OCI-LY7 (cell line): ENCODE data around the gene PRKAG2. TPM values are rescaled to one million over a fixed set of nuclear protein-coding genes. Genes with fewer than 3 reads are reported as not detected.
"Not testable (repeated sequence)": the region's sequence is repeated elsewhere in the genome, so short reads cannot be mapped to it uniquely, and the experiment has no call there.

Source experiments
- BruUV-seq: library from RNA; stranded (reverse); fragments of 400-500 nt; replicated peaks from 2 replicates; lab custom pipeline; 2021; lab: Mats Ljungman, UMichigan
- CTCF ChIA-PET: fragments of 300-600 bp; sonication (Branson Sonifier 250); formaldehyde crosslinking; loops from one replicate; lab custom pipeline; 2022; ENCODE audit warnings: antibody characterized with exemption; ENCODE audit not compliant: unreplicated experiment; lab: Charles Lee
- POLR2A ChIA-PET: fragments of 300-600 bp; sonication (Branson Sonifier 250); formaldehyde crosslinking; loops from one replicate; lab custom pipeline; 2022; ENCODE audit warnings: antibody characterized with exemption; lab: Charles Lee
- DNase-seq: peaks from one replicate; pipeline ENCODE4 v3.0.0-alpha.2; 2015; ENCODE audit warnings: low spot score
- H2AFZ ChIP-seq: fragments of 200-600 bp; sonication (generic), shearing (Covaris generic); 2 replicates; pipeline ENCODE4 v1.6.1; 2014; ENCODE audit warnings: mild to moderate bottlenecking, antibody characterized with exemption, low read length, moderate library complexity
- H3K27ac ChIP-seq: fragments of 200-600 bp; sonication (generic); 2 replicates; pipeline ENCODE4 v1.5.1; 2014; ENCODE audit warnings: mixed run types, low read depth, mild to moderate bottlenecking, moderate library complexity, low read length, inconsistent platforms; ENCODE audit not compliant: poor library complexity, severe bottlenecking
- H3K36me3 ChIP-seq: fragments of 200-600 bp; sonication (generic); 2 replicates; pipeline ENCODE4 v1.6.1; 2014; ENCODE audit warnings: mild to moderate bottlenecking, antibody characterized with exemption, low read length, moderate library complexity, mixed read lengths; ENCODE audit not compliant: insufficient read depth
- H3K4me1 ChIP-seq: fragments of 200-600 bp; sonication (generic); 2 replicates; pipeline ENCODE4 v1.5.1; 2014; ENCODE audit warnings: mild to moderate bottlenecking, low read length; ENCODE audit not compliant: insufficient read depth, poor library complexity, severe bottlenecking
- H3K4me2 ChIP-seq: fragments of 200-600 bp; sonication (generic); 2 replicates; pipeline ENCODE4 v1.6.1; 2014; ENCODE audit warnings: mild to moderate bottlenecking, low read length
- H3K4me3 ChIP-seq: fragments of 200-600 bp; sonication (generic); 2 replicates; pipeline ENCODE4 v1.5.1; 2014; ENCODE audit warnings: mild to moderate bottlenecking, low read depth, low read length; ENCODE audit not compliant: poor library complexity, severe bottlenecking
- H3K79me2 ChIP-seq: fragments of 200-600 bp; sonication (generic); 2 replicates; pipeline ENCODE4 v1.6.1; 2016; ENCODE audit warnings: low read depth, mild to moderate bottlenecking, low read length, moderate library complexity, mixed read lengths; ENCODE audit not compliant: insufficient read depth
- H3K9me2 ChIP-seq: fragments of 200-600 bp; sonication (generic); 2 replicates; pipeline ENCODE4 v1.6.1; 2016; ENCODE audit warnings: mild to moderate bottlenecking, low read length, mixed read lengths; ENCODE audit not compliant: insufficient read depth
- H3K9me3 ChIP-seq: fragments of 200-600 bp; sonication (generic); 2 replicates; pipeline ENCODE4 v1.6.1; 2014; ENCODE audit warnings: mild to moderate bottlenecking, mixed run types, low read length, mixed read lengths
- H4K20me1 ChIP-seq: fragments of 200-600 bp; sonication (generic); 2 replicates; pipeline ENCODE4 v1.6.1; 2014; ENCODE audit warnings: mild to moderate bottlenecking, antibody characterized with exemption, low read length, moderate library complexity, mixed read lengths; ENCODE audit not compliant: insufficient read depth
- CTCF ChIP-seq: fragments of 200-600 bp; sonication (generic); conservative IDR thresholded peaks from 2 replicates; pipeline ENCODE4 v1.5.1; 2014; ENCODE audit warnings: mild to moderate bottlenecking, antibody characterized with exemption, low read length, moderate library complexity, mixed read lengths
- EZH2phosphoT487 ChIP-seq: fragments of 200-600 bp; sonication (generic); IDR thresholded peaks from 2 replicates; pipeline ENCODE4 v1.6.1; 2018; ENCODE audit warnings: low read depth, borderline replicate concordance, mild to moderate bottlenecking, mixed run types, antibody characterized with exemption, low read length, moderate library complexity, mixed read lengths
- intact Hi-C: fragments of 100-400 bp; cut with micrococcal nuclease; formaldehyde crosslinking; loops from one replicate; pipeline ENCODE4 v1.10.0; 2022; ENCODE audit not compliant: unreplicated experiment
- total RNA-seq, 2 experiments: library from RNA; depleted of rRNA in 1 of 2; stranded (reverse); fragments of >200 nt in 1 of 2; shearing (Covaris generic) in 1 of 2; gene quantifications; 2 replicates each; pipeline ENCODE4 v1.2.3, GENCODE V29; 2014 to 2022

The PRKAG2 gene
- total RNA-seq, 2 experiments from 2014 or later = 1.2 to 5.1 TPM

GRCh38 chr7:151843181-151843580 is 33.7 kb downstream of the PRKAG2 start:
- POLR2A ChIA-PET = no interaction called here
- Histone ChIP-seq H3K4me3 (no peak overlapping the region), H3K79me2 (no peaks in the 10 kb centered on the region), H3K4me2 (no peak overlapping the region), H2AFZ (no peak overlapping the region), H3K4me1 (peaks cover 11% of the 10 kb centered on the region), H3K9me2 (no peaks in the 10 kb centered on the region), H3K9me3 (no peaks in the 10 kb centered on the region), H3K36me3 (no peaks in the 10 kb centered on the region), H4K20me1 (no peaks in the 10 kb centered on the region), H3K27ac (no peak overlapping the region)
- no peak for TF ChIP-seq EZH2phosphoT487
- no peak for TF ChIP-seq CTCF
- no peak for DNase-seq
- intact Hi-C loops = no loop called here
- BruUV-seq = no TSS peak
- CTCF ChIA-PET = no interaction called here

- POLR2A ChIA-PET, H3K79me2 ChIP-seq, BruUV-seq: not testable (repeated sequence)
These were observed 35.4 kb downstream of the PRKAG2 start for GRCh38 chr7:151841395-151842051.

GRCh38 chr7:151840088-151840910 is 36.6 kb downstream of the PRKAG2 start:
- H3K4me2 ChIP-seq = no peak overlapping the region

More at GRCh38 chr7:151841395-151842051, 35.4 kb downstream of the PRKAG2 start:
- intact Hi-C loops, H4K20me1 ChIP-seq, DNase-seq, H3K27ac ChIP-seq, H3K9me2 ChIP-seq, H3K36me3 ChIP-seq, H3K4me2 ChIP-seq, CTCF ChIA-PET, H2AFZ ChIP-seq, H3K4me3 ChIP-seq, H3K9me3 ChIP-seq: not testable (repeated sequence)
- peaks cover 11% of the 10 kb centered on the region for H3K4me1 ChIP-seq

More at GRCh38 chr7:151840088-151840910, 36.6 kb downstream of the PRKAG2 start:
- Histone ChIP-seq H3K4me3 (no peak overlapping the region), H2AFZ (no peak overlapping the region), H3K4me1 (peaks cover 11% of the 10 kb centered on the region), H3K9me3 (no peaks in the 10 kb centered on the region), H3K36me3 (no peaks in the 10 kb centered on the region), H4K20me1 (no peaks in the 10 kb centered on the region), H3K9me2 (no peaks in the 10 kb centered on the region), H3K27ac (no peak overlapping the region), H3K79me2 (no peaks in the 10 kb centered on the region)
- TF ChIP-seq EZH2phosphoT487 = no peak
- no peak for TF ChIP-seq CTCF
- BruUV-seq = no TSS peak
- ChIA-PET CTCF (no interaction called here), POLR2A (interaction anchor here (0.6 to 0.7 kb wide), 2 partner anchors 29 to 654 kb away, joined by 3 read pairs; no protein-coding TSS in a partner anchor)
- DNase-seq = no peak
- intact Hi-C loops = no loop called here
